NCI-H1436 (cell line): ENCODE measurements around the gene NLK.
"Not testable (repeated sequence)": the region's sequence is repeated elsewhere in the genome, so short reads cannot be mapped to it uniquely, and the experiment has no call there.

Experiments
- DNase-seq: peaks from one replicate; lab custom pipeline; 2025; lab: John Stamatoyannopoulos, UW

The NLK gene

DNA sequence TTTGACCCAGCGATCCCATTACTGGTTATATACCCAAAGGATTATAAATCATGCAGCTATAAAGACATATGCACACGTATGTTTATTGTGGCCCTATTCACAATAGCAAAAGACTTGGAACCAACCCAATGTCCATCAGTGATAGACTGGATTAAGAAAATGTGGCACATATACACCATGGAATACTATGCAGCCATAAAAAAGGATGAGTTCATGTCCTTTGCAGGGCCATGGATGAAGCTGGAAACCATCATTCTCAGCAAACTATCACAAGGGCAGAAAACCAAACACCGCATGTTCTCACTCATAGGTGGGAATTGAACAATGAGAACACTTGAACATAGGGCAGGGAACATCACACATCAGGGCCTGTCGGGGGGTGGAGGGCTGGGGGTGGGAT lies 112.9 kb downstream of the NLK start:
- DNase-seq: not testable (repeated sequence)

DNA sequence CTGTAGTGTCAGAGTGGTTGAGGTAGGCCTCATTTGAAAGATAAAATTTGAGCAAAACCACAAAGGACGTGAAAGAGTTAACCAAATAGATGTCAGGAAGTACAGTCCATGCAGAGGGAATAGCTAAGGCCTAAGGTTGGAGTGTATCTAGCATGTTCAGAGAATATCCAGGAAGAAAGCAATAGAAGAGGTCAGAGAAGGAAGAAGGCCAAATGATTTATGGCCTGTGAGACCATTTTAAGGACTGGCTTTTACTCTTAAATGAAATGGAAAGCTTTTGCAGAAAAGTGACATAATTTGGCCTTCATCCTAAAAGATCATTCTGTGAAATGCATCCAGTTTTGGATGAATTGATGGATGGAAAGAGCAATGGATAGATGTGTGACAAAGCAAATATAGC lies 116.5 kb downstream of the NLK start:
- DNase-seq: no peak

DNA sequence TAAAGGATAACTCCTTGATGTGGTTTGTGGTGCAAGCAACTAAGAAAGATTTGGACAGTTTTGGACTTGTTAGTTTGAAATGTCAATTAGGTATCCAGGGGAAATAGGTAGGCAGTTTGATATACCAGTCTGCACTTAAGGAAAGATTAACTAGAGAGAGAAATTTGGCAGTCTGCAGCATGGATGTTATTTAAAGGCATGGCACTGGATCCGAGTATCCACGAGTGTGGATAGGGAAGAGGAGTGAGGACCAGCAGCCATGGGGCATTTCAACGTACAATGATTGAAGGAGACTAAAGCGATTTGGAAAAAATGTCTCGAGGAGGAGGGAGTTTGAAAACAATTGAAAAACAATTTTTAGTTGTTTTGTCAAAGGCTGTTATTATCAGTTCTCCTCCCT lies 117.4 kb downstream of the NLK start:
- DNase-seq: no peak

DNA sequence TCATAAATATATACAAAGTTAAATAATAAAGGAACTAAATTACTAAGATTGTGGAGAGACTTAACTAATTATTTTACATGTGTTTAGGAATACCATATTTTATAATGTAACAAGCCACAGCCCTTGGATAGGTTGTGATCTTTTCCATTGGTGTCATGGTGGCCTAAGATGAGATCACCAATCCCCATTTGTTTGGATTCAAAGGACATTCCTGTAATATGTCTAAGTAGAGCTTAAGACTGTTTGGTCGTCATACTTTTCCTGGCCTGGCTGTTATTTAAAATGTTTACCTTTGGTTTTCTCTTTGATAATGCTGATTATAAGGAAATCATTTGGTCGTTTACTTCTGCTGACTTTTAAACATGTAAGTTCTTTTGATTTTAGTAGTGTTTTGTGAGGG lies 118.1 kb downstream of the NLK start:
- DNase-seq: no peak

DNA sequence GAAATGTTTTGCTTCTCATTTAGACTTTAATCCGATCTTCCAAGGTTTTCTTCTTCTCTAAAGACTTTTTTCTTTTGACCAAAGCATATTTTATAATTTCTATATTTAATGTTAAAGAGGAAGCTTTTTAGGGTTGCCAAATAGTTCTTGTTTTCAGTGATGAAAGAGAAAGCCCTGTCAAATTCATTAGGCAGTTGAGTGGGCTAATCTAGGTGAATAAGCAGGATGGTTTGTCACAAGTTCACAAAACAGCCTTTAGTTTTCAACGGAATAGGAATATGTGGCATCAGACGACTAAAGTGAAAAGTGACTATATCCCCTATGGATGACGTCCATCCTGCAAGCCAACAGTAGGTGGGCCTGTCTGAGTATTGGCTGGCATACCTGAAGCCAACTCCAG lies 118.8 kb downstream of the NLK start:
- no peak for DNase-seq

DNA sequence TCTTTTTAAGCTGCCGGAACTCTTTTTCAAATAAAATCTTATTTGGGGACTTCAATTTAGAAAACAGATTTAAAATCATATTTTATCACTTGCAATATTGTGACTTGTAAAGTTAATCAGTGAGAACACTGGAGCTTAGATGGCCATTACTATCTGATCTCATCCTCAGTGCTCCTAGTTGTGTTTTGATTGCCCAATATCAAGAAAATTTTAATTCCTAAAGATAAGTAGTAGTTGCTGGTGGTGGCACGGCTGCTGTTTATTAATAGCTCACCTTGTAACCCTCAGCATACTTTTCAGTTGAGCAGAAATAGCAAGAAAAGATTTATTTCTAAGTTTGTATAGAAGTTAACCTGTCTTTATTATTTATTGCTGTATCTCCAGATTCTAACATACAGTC lies 124.0 kb downstream of the NLK start:
- DNase-seq: no peak

DNA sequence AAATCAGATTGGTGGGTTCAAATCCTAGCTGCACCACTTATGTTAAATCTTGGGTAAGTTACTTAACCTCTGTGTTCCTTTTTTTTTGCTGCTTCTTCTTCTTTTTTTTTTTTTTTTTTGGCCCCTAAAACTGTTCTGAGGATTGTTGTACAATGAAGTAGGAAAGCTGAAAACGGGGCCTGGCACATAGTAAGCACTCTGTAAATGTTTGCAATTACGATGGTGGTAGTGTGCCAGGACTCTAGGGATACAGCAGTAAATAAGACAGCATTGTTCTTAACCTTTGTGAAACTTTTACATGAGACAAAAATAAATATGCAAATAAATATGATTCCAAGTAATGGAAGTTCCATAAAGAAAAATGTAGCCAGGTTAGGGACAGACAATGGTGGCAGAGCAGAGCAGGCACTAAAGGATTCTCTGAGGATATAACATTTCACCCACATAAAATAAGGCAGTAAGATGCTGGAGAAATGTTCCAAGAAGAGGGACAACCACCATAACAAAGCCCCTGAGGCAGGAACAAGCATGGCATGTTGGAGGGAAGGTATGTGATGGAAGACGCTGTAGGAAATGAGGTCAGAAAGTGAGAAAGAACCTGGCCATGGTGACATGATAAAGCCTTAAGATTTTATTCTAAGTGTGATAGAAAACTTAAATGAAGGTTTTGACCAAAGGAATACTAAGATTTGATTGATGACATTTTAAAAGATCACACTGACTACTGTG lies 127.3 kb downstream of the NLK start:
- DNase-seq: no peak

DNA sequence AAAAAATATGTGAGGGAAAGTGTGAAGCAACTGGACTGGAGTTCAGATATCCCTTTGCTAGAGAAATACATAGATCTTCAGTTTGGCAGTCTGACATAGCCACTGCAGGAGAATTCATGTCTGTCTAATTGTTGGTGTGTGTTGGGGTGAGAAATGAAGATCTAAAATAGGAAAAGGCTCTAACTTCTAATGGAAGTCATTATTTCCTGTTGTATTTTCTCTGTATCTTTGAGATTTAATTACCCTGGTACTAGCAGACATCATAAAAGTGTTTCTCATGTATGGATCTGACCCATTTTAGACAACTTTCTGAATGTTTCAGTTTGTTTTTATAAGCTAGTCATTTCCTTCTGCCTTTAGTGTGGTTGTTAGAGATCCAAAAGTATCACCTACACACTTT lies 128.3 kb downstream of the NLK start:
- no peak for DNase-seq

DNA sequence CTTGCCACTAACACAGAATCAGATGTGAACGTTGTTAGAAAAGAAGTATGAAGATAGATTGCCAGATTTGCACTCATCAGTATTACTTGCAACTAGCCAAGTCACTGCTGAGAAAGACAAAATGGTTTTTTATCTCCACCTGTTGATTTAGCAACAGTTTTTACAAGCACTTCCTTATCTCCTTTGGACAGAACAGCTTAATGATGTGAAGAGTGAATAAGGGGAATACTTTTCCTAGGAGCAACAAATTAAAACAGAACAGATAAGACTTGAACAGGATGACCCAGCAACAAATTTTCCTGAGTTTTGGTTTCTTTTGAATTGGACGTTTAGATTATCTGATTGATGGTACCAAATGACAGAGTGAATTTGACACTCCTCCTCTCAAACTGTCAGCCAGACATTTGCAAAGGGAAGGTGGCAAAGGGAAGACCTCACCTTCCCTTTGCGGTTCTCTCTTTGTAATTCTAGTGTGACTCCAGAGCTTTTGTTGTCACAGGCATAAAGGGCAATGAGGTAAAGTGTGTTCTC lies 130.6 kb downstream of the NLK start:
- DNase-seq: no peak

DNA sequence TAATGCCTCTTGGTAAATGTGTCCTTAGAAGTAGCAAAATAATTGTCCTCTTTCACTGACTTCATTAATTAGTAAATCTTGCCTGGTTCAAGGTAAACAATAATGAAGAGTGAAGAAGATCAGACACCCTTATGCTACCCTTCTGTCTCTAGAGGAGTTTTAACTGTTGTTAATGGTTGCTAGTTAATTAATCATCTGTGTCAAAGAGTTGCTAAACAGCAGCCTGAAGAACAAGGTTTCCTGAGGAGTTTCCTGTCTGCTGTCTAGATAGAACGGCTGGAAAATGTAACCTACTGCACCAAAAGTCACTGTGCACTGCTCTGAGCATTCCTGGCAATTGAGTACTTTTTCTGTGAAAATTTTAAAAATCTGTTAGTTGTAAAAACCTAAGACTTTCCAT lies 131.3 kb downstream of the NLK start:
- no peak for DNase-seq

DNA sequence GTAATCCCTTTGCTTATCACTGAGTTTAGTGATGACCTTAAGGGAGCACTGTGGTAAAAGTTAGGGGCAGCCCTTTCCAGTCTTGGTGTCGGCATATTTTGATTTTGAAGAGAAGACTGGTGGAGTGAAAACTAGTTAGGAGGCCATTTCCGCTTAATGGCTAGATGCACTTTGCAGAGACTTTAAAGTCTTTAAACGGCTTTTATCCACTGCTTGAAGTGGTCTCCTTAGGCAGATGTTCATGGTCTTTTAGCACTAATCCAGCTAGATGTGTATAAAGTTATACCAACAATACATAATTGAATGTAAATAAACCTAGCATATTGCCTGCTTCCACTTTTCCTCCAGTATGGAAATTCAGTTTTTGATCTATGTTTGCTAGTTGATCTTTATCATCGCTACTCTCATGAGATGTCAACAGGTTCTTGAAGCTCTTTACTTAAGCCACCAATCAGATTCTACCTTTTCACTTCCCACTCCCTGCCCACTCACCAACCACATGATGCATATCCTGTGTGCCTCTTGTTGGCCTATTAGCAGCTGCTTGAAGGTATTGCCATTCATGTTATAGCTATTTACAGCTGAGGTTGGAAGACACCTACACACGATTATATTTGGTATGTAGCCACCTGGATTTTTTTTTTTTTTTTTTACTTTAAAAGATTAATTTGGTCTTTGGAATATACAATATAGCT lies 132.0 kb downstream of the NLK start:
- peak; percentile 37 for DNase-seq

DNA sequence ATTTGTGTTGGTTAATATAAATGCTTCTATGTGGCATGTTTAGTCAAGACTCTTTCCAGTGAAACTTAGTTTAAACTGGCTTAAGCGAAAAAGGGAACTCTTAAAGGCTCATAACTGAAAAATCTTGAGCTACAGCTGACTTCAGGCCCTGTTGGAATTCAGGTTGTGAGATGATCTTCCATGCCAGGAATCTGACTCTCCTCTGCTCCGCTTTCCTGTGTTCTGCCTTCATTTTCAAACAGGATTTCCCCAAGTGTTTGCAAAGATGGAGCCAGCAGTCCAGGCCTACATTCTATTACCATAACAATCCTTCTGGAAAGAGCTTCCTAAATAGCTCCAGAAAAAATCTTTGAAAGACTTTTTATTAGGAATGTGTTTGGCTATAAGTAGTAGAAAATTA lies 134.9 kb downstream of the NLK start:
- no peak for DNase-seq

DNA sequence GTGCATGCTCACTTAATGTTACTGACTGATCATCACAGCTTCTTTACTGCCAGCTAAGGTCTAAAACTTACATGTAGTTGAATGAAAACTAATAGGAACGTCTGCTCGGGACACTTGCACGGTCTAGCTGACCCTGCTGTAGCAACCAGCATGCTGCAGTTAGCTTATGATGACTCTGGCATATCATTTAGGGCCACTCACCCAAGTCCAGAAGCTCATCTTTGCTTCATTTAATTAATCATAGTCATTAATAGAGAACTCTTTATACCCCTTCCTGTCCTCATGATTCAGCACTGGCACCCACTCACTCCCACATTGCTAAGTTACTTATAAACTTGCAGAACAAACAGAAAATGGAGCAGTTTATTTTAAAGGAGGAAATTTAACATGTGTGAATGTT lies 136.3 kb downstream of the NLK start:
- no peak for DNase-seq

DNA sequence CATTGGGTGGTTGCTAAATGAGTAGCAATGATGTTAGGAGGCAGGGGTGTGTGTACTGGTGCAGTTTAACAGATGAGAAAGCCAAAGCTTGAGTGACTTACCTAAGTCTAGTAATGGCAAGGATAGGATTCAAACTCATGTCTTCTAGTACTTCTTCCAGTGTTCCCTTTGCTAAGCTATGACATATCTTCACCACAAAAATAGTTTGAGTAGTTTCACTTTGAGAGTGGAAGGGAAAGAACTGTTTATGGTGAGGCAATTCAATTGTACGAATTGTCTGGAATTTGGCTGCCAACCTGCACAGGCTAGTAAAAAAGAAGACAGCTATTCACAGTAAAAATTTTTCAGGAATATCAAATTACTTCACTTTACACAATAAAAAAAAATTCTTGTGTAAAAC lies 138.0 kb downstream of the NLK start:
- DNase-seq: no peak

DNA sequence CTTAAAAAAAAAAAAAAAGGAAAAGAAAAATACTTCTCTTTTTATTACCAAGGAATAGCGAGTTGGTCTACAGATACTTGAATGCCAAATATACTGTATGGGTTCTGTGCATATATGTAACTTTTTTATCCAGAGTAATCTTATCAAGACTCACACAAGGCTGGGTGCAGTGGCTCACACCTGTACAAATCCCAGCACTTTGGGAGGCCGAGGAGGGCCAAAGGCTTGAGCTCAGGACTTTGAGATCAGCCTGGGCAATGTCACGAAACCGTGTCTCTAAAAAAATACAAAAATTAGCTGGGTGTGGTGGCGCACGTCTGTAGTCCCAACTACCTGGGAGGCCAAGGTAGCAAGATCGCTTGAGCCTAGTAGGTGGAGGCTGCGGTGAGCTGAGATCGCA lies 139.1 kb downstream of the NLK start:
- DNase-seq: no peak

DNA sequence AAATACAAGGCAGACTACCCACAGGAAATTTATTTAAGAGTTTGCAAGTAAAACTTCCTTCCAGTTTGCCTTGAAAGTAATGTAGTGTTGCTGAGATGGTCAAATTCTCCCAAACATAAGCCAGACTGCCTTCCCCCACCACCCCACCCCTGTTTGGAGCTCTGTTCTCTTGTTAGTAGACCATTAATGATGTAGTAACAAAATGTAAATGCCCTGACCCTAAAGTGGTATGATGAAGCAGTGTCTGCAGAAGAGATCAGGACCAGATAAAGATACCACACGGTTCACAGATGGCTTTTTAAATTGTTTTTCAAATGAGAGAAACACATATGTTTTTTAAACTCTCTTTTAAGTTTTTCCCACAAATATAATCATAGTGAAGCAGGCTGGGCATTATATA lies 140.1 kb downstream of the NLK start:
- no peak for DNase-seq

DNA sequence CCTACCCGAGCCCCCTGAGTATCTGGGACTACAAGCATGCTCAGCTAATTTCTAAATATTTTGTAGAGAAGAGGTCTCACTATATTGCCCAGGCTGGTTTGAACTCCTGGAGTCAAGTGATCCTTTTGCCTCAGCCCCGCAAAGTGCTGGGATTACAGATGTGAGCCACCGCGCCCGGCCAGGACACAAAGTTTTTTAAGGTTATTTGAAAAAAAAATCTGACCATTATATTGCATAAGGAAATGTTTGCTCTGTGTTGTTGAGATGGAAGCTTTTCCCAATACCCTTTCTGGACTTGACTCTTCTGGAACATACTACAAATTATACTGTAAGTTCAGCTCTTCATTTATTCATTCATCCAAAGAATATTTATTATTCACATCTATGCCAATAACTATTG lies 143.2 kb downstream of the NLK start:
- DNase-seq: no peak

DNA sequence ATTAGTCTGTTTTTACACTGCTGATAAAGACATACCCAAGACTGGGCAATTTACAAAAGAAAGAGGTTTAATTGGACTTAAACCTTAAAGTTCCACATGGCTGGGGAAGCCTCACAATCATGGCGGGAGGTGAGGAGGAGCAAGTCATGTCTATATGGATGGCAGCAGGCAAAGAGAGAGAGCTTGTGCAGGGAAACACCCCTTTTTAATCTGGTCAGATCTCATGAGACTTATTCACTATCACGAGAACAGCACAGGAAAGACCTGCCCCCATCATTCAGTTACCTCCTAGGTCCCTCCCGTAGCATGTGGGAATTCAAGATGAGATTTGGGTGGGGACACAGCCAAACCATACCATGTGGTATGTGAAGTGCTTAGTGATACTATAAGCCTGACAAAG lies 144.0 kb downstream of the NLK start:
- not testable (repeated sequence) for DNase-seq

DNA sequence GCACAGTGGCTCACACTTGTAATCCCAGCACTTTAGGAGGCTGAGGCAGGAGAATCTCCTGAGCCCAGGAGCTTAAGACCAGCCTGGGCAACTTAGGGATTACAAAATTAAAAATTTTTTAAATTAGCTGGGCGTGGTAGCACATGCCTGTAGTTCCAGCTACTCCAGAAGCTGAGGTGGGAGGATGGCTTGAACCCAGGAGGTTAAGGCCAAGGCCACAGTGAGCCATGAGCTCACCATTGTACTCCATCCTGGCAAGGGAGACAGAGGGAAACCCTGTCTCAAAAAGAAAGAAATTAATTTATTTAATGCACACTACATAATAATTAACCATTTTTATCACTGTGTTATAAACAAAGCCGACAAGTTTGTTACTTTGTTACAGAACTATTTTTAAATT lies 145.5 kb downstream of the NLK start:
- DNase-seq: no peak

DNA sequence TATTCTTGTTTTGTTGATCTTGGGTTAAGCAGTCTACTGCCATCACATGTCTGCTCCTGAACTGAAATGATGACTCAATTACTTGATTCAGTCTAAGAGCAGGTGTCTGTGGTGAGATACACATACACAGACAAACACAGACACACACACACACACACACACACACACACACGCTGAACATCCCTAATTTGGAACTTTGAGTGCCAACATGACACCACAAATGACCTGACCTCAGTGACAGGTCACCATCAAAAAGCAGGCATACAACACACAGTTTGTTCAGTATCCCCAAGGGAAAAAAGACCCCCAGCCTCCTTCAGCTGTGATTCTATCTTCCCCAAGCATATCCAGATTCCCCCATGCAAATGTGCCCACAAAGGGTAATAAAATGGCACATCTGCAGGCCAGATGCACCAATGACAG lies 146.4 kb downstream of the NLK start:
- DNase-seq: no peak

DNA sequence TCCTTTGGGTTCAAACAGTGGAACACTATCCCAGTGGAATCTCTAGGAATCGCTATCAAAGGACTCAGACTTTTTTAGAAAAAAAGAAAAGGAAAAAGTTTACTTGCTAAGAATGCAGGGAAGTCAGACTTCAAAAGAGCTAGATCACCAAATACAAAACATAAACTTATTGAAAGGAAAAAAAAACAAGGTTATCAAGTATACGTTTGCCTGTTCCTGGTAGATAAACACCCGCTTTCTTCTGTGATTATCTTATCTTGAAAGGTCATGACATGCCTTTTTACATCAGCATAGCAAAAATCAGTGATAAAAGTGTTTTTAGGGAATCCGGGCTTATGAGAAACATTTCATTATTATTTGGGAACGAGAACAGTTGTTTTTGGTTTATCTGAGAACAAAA lies 147.2 kb downstream of the NLK start:
- no peak for DNase-seq

DNA sequence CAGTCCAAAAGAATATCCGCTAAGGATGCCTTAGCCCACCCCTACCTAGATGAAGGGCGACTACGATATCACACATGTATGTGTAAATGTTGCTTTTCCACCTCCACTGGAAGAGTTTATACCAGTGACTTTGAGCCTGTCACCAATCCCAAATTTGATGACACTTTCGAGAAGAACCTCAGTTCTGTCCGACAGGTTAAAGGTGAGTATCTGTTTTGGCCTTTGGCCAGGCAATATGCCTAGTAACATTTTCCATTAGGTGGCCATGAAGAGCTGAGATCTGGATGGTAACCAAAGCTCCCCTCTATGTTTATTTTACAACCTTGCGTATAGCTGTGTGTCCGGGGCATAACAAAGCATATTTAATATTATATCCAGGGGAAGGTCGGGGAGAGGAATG lies 148.5 kb downstream of the NLK start:
- DNase-seq: no peak

DNA sequence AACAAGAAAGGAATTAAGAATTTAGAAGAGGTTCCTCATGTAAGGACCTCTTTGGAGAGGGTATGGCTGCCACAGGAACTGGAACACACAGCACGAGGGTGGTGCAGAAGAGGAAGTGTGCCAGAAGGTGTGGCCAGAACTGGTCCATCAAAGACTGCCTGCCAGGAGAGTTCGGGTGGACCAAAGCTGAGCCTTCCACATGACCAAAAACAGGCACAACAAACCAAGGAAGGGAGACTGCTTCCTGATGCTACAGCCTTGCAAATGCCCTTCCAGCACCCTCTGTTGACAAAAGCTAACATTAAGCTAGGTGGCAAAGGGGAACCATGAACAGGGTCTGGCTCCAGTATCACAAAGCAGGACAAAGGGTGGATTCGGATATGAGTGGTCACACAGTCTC lies 150.8 kb downstream of the NLK start:
- no peak for DNase-seq

DNA sequence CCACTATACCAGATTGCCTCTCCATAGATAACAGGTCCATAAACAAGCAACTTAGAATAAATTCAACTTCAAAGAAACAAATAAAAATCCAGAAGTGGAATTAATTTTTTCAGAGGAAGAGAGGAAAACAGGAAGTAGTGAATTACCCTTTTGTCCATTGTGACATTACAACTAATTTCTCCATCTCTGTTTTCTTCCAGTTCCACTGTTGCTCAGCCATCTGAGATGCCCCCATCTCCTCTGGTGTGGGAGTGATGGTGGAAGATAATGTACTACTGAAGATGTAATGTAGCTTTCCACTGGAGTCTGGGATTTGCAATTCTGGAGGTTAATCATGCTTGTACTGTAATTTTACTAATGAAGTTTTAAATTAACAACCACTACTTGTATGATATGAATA lies 151.9 kb downstream of the NLK start:
- DNase-seq: no peak
